Psoas muscle (tissue), 8 donors: ENCODE measurements around the gene MPP3. TPM values are rescaled to one million over a fixed set of nuclear protein-coding genes. Genes with fewer than 3 reads are reported as not detected.

Experiments used
- ATAC-seq, 4 donors: fragments of 200-7000 bp; cut with Tn5 transposase; one replicate each; pipeline ENCODE4 v1.9.1; 2020; ENCODE audit warnings: moderate library complexity in 3 of 4, mild to moderate bottlenecking in 2 of 4
- DNase-seq, 2 donors: peaks; one replicate each; pipeline ENCODE4 v3.0.0-alpha.2; 2020
- H3K27ac ChIP-seq: fragments of 200-600 bp; one replicate; pipeline ENCODE4 v1.8.0; 2022
- H3K27me3 ChIP-seq, 3 donors: fragments of 200-600 bp in 1 of 3; one replicate each; pipeline versions ENCODE4 v1.6.1 to v1.8.0; 2013 to 2022; ENCODE audit warnings: low read length in 2 of 3, mild to moderate bottlenecking in 2 of 3, moderate library complexity in 1 of 3; ENCODE audit not compliant: insufficient read depth in 3 of 3
- H3K36me3 ChIP-seq, 2 donors: fragments of 200-600 bp in 1 of 2; one replicate each; pipeline versions ENCODE4 v1.6.1 to v1.8.0; 2013 to 2022; ENCODE audit warnings: low read depth in 1 of 2, mild to moderate bottlenecking in 1 of 2, moderate library complexity in 1 of 2; ENCODE audit not compliant: insufficient read depth in 1 of 2
- H3K4me1 ChIP-seq: fragments of 200-600 bp; one replicate; pipeline ENCODE4 v1.8.0; 2022
- H3K4me3 ChIP-seq: fragments of 200-600 bp; one replicate; pipeline ENCODE4 v1.8.0; 2022; ENCODE audit warnings: mild to moderate bottlenecking
- H3K9me3 ChIP-seq: fragments of 200-600 bp; one replicate; pipeline ENCODE4 v1.8.0; 2022
- WGBS, 3 donors: extraction: QIAGEN DNeasy Blood & Tissue Kit; methylation state at CpG; one replicate each; pipeline versions ENCODE4 v1.1.6 to v1.1.7; 2013; 5-methylcytosine and 5-hydroxymethylcytosine counted together
- intact Hi-C, 2 donors: fragments of 100-400 bp; cut with DNase I; formaldehyde crosslinking; loops; one replicate each; pipeline versions ENCODE4 v1.11.0 to v1.14.2; 2022
- polyA plus RNA-seq, 3 donors: library from polyadenylated mRNA; stranded (reverse); fragments of 200-250 nt; gene quantifications; one replicate each; pipeline ENCODE4 v1.2.3, GENCODE V29; 2013
- total RNA-seq, 4 donors: library from RNA; stranded (reverse); fragmentation: NEBNext Ultra II Directional in 2 of 4; extraction: Animal tissue kit (Norgen Biotek cat#: 25700) in 2 of 4; gene quantifications; one replicate each; pipeline versions ENCODE4 v1.2.1 to v1.2.4, GENCODE V29; 2021 to 2023
- TF ChIP-seq, protein P1 (sequence below): fragments of 200-600 bp; IDR thresholded peaks from one replicate; pipeline ENCODE4 v1.8.0; 2022; ENCODE audit warnings: antibody characterized with exemption
- donor health status: healthy with polysubstance abuse.
- donor health status: DM: no; HTN: no; CAD: no; lungs with moderate emphysema.
- donor health status: Bipolar disorder and iron deficiency.
- donor health status: healthy.
- donor health status: DM: yes; HTN: yes; CAD: no.
- donor health status: DM: no; HTN: no; CAD: no.
- donor health status: DM: no; HTN: no; CAD: no.
- donor health status: DM: yes; HTN: yes; CAD: no.

Gene MPP3
- total and polyA plus RNA-seq, 7 donors, result 1.0 to 2.0 (median 1.5) TPM

- intact Hi-C loops, result no loop called here
- peak overlapping the region; percentile 46 for H3K27ac ChIP-seq
- 83 to 92% (median 85%) methylated on average over 7 of the region's 7 CpGs for WGBS, 3 donors
- H3K4me3 ChIP-seq, result no peak overlapping the region
- peaks cover 11 to 86% of the 10 kb centered on the region in 2 donors for H3K36me3 ChIP-seq
- DNase-seq (no peak), ATAC-seq (no peak)
- H3K27me3 ChIP-seq, result no peaks in the 10 kb centered on the region
- peaks cover 51% of the 10 kb centered on the region for H3K4me1 ChIP-seq
- TF ChIP-seq, protein P1, sequence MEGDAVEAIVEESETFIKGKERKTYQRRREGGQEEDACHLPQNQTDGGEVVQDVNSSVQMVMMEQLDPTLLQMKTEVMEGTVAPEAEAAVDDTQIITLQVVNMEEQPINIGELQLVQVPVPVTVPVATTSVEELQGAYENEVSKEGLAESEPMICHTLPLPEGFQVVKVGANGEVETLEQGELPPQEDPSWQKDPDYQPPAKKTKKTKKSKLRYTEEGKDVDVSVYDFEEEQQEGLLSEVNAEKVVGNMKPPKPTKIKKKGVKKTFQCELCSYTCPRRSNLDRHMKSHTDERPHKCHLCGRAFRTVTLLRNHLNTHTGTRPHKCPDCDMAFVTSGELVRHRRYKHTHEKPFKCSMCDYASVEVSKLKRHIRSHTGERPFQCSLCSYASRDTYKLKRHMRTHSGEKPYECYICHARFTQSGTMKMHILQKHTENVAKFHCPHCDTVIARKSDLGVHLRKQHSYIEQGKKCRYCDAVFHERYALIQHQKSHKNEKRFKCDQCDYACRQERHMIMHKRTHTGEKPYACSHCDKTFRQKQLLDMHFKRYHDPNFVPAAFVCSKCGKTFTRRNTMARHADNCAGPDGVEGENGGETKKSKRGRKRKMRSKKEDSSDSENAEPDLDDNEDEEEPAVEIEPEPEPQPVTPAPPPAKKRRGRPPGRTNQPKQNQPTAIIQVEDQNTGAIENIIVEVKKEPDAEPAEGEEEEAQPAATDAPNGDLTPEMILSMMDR, result no peak
- no peaks in the 10 kb centered on the region for H3K9me3 ChIP-seq
These were observed 64.0 kb downstream of the MPP3 start for GRCh38 chr17:43768943-43769342.

DNA sequence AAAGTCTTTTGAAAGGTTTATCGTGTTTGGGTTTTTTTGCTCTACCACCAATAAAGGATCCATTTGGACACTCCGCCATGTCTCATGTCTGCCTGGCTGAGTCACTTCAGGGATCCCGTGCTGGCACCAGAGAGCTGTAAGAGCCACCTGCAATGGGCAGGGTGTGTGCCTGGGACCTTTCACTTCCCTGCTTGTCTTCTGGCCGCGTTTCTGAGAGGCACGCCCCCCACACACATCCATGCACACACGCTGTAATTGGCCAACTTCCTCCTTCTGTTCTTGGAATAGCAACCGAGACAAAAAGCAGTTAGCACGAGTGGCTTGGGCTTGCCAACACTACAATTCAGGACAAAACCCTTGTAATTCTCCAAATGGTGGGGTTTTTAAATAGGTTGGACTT, 64.6 kb downstream of the MPP3 start:
- Histone ChIP-seq H3K27me3 (no peaks in the 10 kb centered on the region), H3K9me3 (no peaks in the 10 kb centered on the region), H3K36me3 (peaks cover 11 to 81% of the 10 kb centered on the region in 2 donors), H3K4me1 (peaks cover 47% of the 10 kb centered on the region), H3K27ac (peak overlapping the region; percentile 46), H3K4me3 (no peak overlapping the region)
- 26 to 51% (median 28%) methylated on average over 9 of the region's 9 CpGs for WGBS, 3 donors
- DNase-seq (peak in 1 of 2 donors; percentile 45), ATAC-seq (peak in 3 of 4 donors; percentile 32 to 64 (median 60))
- TF ChIP-seq, protein P1, result no peak
- intact Hi-C loops, result no loop called here

DNA sequence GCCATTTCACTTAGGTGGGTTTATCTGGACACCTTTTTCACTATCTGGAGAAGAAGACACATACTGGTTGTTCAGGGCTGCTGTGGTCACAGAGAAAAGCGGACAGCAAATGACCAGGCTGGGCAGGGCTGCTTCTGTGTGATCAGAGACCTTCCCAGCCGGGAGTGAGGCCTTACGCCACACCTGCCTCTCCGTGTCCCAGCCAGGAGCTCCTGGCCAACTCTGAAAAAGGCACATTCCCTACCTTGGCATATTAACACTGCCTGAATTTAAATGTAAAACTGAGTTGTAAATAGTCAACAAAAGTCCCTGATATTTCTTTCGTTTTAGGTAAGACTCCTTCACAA, 65.3 kb downstream of the MPP3 start:
- intact Hi-C loops, result no loop called here
- no peak overlapping the region for H3K4me3 ChIP-seq
- no peak for ATAC-seq
- H3K9me3 ChIP-seq, result no peaks in the 10 kb centered on the region
- H3K36me3 ChIP-seq, result peaks cover 11 to 77% of the 10 kb centered on the region in 2 donors
- H3K27me3 ChIP-seq, result no peaks in the 10 kb centered on the region
- WGBS, 3 donors, result 55 to 70% (median 59%) methylated on average over 5 of the region's 5 CpGs
- TF ChIP-seq, protein P1, result no peak
- H3K4me1 ChIP-seq, result peaks cover 40% of the 10 kb centered on the region
- DNase-seq, result no peak
- peak overlapping the region; percentile 46 for H3K27ac ChIP-seq

- intact Hi-C loops, result no loop called here
- 81 to 90% (median 86%) methylated on average over 6 of the region's 6 CpGs for WGBS, 3 donors
- Histone ChIP-seq H3K4me3 (no peak overlapping the region), H3K36me3 (peaks cover 9 to 72% of the 10 kb centered on the region in 2 donors), H3K27me3 (no peaks in the 10 kb centered on the region), H3K4me1 (peaks cover 35% of the 10 kb centered on the region), H3K27ac (peak overlapping the region; percentile 46), H3K9me3 (no peaks in the 10 kb centered on the region)
- ATAC-seq (no peak), DNase-seq (no peak)
- TF ChIP-seq, protein P1, result no peak
These were observed 65.8 kb downstream of the MPP3 start for GRCh38 chr17:43767053-43767712.
